Activated CD8-positive, alpha-beta memory T cell treated with anti-CD3 and anti-CD28 coated beads, Interleukin-2, amount 50 U/mL, for 48 hours (primary cell): ENCODE data around the gene ZNF622.

Source experiments
- DNase-seq: peaks from one replicate; pipeline ENCODE4 v3.0.0-alpha.2; 2020

Gene ZNF622, protein sequence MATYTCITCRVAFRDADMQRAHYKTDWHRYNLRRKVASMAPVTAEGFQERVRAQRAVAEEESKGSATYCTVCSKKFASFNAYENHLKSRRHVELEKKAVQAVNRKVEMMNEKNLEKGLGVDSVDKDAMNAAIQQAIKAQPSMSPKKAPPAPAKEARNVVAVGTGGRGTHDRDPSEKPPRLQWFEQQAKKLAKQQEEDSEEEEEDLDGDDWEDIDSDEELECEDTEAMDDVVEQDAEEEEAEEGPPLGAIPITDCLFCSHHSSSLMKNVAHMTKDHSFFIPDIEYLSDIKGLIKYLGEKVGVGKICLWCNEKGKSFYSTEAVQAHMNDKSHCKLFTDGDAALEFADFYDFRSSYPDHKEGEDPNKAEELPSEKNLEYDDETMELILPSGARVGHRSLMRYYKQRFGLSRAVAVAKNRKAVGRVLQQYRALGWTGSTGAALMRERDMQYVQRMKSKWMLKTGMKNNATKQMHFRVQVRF

DNA sequence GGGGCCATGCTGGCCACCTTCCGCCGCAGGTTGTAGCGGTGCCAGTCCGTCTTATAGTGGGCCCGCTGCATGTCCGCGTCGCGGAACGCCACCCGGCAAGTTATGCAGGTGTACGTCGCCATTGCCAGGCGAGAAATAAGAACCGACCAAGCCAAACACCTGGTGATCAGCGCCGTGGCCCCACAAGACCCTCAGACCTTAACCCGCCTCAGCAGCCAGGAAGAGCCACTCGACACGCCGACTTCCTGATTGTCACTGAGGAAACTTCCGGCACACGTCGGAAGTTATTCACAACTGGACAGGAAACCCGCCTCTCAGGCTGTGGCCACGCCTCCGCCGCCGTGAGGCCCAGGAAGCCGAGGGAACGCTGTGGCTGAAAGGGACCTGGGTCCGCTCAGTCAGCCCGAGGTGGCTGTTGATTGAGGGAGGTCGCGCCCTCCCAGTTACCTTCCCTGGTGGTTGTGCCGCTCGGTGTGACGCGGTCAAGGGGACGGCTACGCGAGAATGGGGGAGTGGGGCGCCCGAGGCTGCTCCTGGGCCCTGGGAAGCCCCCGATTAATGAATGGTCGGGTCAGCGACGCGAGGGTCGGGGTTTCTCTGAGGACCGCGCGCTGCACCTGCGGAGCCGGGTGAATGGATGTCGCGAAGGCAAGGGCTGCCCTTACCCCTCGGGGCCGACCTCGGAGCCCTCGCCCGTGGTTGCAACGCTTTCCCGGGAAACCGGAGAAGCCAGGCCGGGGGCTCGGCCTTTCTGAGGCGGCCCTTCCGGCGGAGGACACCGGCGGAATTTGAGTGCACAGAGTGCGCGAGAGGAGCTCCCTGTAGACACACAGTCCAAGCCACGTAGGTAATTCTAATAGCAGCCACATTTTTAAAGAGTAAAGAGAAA is at the start of gene ZNF622:
Gene ZNF622, minus strand, starts transcription at position 257 of the 889 bp plus-strand sequence. Its CDS starts 135 bp downstream, at position 122.
- DNase-seq = peak; percentile 92

DNA sequence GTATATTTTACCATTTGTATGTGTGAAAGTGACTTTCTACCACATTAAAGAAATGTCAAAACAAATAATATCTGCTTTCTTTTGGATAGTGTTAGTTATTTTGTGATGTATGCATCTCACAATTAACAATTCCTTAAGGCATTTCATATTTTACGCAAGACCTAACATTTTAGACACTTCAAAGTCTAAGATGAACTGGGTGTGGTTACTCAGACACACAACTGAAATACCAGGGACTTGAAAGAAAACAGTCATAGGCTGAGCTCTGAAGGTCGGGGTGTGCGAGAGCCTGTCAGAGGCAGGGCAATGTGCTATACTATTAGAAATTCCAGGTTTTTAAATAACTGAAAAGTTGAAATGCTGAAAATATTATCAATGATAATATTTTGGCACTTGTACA is 44.5 kb upstream of the ZNF622 start:
- DNase-seq = no peak

DNA sequence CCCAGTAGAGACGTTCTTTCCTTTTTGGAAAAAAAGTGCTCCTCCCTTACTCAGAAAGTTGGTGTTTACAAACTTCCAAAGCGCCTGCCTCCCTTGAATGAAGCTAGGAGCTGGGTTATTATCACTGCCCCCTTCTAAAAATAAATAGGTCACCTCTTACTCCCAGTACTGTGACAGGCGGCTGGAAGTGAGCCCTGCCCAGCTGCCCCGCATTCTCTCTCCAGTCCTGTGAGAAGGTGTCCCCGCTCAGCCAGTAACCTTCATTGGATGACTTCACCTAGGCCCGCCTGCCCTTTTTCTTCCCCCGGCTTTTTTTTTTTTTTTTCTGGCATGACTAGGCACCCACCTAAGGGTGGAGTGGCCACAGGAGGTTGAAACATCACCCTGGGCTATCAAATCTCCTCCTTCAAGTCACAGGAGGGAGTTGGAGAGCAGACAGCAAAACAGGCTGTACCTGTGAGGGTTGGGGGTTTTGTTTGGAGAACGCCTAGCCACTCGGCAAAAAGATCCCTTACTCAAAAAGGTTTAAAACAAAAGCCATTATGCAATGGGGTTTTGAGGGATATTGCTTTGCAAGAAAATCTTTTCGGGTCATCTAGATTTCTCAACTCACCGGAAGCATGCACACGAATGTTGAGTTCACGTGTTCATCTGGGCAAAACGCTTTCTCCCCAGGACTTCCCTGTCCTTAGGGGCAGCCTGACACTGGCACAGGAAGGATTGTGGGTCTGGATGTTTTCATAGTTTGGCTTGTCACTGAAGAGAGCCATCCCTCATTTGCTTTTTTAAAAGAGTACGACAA is 43.3 kb upstream of the ZNF622 start:
- no peak for DNase-seq

DNA sequence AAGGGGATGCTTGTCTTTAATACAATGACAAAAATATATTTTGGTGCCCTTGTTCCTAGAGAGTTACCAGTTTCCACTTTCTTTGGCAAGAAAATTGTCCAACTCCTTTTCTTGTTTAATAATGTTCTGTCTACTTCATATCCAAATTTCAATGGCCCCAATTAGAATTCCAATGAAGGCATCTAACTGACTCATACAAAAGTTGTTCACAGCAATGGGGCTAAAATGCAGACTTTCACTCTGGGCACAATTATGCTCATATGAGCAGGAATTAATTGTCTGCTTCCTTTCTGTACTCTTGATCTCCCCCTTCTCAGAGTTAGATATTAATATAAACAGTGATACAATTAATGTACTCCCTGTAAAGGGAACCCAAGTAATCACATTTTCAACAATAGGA is 42.1 kb upstream of the ZNF622 start:
- DNase-seq = no peak

DNA sequence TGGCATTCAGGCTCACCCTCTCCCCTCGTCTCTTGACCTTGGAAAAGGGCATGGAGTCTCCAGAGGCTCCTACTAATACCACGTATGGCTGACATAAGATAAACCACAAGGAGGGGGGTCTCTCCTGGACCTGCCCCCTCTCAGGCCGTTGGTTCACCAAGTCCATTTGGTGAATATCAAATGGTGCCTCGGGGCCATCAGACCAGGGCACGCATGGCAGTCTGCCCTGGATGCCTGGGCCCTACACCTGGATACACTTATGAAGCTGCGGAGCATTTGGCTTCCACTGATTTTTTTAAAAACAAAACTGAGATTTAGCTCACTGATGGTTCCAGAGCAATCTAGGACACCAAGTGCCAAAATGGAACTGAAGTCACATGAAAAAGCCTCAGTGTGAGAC is 40.3 kb upstream of the ZNF622 start:
- no peak for DNase-seq

DNA sequence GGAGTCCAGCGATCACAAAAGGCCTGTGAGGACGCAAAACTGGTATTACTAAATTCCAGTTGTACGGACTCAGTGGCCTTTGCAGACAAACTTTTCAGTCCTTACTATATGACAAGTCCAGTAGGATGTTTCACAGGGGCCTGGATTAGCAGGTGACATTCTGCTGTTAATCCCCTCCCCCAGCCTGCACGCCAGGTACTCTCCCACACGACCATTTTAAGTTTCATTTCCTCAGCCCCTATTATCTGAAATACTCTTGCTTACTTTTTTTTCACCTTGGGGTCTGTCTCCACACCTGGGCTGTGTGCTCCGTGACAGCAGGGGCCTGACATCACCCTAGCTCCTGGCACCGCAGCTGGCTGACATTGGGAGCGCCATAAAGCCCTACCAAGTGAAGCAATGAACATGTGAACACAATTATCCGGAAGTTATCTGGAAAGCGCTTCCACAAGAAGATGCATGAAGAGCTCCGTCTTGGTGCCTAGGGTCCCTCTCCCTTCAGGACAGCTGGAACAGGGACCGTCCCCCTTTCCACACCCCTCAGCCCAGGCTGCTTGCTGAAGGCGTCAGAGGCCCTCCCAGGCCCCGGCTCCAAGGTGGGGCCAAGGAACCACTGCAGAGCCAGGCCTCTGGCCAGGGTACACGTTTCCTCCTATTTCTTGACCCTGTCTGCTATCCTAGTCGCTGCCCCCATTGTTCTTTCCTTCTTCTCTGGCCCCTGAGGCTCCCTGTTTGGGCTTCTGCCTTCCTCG is 39.7 kb upstream of the ZNF622 start:
- DNase-seq = no peak

DNA sequence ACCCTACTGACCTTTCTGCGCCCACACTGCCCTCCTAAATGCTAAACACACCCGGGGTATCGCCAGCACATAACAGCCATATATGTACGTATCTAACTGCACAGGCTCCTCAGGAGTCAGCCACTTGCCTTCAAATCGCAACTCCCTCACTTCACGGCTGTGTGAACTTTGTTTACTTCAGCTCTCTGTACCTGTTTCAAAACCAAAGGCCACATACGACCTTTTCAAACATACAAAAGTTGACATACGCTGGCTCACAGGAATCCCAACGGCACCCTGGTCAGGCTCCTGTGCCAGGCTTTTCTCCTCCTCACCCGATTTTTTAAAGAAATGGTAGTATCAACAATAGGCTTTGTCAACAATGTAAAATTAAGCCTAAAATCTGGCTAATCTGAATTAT is 39.0 kb upstream of the ZNF622 start:
- no peak for DNase-seq

DNA sequence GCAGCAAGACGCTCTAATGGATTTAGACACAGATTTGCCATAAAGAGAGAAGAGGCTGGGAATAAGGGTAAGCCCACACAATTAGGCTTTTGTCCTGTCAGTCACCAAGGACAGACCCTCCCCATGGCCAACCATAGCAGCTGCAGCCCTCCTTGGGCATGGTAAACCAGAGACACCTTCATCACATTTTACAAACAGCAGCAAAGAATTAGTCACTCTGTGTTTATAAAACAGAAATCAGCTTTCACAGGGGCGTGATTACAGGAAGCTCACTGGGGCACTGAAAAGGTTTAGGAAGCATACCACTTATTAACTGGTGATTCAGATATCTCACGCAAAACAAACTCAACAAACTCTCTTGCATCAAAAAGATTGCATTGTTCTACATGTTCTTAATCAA is 37.3 kb upstream of the ZNF622 start:
- no peak for DNase-seq

DNA sequence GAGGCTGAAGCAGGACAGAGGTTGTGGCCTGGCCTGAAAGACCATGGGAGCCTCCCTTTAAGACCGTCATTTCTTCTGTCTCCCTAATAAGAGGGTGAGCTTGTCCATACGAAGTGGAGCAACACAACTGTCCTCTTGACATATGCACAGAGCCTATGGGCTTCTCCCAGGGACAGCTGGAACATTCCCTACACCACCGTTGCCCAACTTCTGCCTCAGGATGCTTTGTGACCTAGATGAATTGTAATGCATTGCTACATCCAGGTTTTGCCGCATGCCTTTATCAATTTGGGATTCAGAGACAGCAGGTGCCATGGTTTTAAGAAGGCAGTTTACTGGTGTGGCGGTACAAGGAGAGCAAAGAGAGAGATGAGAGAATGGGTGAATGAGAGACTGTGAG is 34.4 kb upstream of the ZNF622 start:
- no peak for DNase-seq

DNA sequence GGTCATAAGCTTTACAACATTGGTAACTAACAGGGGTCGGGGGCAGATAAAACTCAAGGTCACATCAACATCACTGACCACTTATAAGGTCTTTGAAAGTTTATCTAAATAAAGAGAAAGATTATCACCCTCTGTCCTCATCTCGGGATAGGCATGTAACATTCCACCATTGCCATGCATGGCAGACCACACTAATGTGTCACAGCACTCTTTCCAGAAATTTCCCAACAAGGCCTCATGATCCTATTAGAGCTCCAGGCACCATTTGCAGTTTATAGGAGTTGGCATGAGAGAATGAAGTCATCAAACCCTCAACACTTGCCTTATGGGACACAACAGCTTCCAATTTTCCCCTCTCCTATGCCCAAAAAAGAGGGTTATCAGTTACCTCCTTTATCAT is 31.9 kb upstream of the ZNF622 start:
- no peak for DNase-seq

DNA sequence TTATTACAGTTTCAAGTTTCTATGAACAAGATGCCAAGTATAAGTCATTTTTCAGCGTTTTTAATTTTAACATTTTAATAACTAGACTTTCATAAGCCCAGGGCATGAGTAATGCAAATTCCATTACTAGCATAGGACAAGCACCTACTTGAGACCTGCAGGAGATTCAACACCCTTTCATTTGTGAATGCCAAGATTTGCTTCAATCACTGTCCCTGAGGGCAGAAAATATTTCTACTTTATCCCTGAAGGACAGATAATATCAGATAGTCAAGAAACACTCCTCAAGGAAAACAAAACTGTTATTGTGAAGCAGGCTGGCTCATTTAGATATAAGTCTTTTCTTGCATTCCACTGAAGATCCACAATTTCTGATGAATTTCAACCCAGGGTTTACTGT is 27.7 kb upstream of the ZNF622 start:
- no peak for DNase-seq

DNA sequence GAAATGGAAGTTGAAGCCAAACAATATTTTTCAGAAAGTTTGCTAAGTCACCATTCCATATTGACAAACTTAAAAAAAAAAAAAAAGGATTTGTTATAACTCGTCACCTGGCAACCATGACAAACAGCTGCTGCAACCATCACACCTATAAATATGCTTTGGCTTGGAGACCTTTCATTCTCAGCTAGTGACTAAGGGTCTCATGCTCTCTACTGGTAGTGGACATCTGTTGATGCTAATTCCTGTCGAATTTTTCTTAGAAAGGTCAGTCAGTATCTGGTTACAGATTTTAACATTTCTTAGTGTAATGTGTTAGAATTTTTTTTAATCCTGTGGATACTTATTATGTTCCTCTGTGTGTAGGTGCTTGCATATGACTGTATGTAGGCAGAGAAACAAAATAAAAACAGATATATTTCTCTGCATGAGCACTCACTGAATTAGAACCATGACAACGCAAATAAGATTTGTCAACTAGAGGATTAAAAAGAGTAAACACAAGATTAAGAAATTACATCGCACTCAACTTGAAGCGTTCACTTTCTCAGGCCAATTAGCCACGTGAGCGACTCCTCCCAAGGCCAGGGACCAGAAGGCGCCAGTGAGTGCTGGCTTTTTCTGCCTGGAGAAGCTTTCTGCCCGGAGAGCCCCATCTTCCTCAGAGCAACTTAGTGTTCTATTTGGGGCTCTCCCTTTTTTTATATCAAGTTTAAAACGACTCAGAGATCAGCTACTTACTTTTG is 27.0 kb upstream of the ZNF622 start:
- DNase-seq = no peak

DNA sequence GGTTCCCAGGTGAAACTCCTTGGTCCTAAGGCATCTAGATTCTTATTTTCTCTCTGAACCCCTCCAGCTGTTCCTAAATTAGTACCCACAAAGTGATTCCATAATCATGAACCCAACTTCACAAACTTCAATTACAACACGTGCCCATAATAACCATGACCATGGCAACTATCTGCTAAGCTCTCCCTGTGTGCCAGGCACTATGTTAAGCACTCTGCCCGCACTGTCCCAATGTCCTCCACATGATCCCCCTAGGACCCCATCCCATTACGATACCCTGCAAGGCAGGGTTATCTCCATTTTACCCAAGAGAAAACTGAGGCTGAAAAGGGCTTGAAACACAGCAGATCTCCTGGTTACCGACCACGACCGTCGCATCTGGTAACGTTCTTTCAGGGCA is 25.3 kb upstream of the ZNF622 start:
- DNase-seq = no peak

DNA sequence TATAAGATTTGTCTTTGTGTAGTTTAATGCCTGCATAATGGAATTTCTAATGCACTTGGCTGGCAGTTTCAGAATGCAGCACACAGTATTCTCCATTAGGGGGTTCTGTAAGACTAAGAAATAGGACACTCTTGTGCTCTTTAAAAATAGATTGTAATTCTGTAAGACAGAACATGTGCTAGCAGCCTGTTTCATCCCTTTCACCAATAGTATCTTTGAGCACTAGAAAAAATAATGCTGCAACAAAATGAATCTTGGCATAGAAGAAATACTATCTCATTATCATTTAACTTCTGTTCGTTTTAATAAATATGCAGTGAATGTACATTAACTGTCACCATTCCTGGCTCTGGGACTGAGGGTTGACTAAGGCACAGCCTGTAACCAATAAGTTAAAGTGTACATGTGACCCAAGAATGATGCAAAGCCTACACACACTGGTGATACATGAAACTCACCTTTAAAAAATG is 23.8 kb upstream of the ZNF622 start:
- DNase-seq = no peak

DNA sequence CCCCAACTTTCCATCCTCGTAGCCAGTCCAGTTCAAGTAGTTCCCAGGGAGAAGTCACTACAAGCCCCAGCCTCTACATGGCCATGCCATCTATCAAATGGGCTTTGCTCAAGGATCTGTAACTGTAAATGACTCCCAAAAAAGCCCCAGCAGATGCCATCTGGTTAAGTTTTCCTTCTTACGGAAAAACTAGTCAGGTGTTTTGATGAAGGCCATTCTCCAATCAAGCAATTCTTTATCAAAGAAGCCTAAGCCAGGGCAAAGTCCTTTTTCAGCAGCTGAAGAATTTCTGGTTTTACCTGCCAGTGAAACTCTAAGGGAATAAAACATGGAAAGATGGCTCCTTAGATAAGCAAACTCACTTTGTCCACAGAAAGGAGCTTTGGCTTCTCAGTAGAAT is 21.9 kb upstream of the ZNF622 start:
- DNase-seq = no peak

DNA sequence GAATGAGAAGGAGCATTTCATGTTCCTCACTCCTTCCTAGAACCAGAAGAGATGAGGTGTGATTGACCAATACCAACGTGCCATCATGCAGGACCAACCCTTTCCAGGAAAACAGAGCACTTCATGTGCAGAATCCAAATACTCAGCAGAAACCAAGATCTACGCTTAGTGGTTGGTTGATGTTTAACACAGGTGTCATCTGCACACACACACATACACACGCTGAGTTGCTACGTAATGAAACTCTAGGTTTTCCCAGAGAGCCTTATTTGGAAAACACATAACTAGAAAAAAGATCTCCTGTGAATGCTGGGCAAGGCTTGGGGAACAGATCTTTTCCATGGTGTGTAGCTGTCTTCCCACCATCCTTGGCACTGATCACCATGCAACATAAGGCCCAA is 21.1 kb upstream of the ZNF622 start:
- DNase-seq = no peak

DNA sequence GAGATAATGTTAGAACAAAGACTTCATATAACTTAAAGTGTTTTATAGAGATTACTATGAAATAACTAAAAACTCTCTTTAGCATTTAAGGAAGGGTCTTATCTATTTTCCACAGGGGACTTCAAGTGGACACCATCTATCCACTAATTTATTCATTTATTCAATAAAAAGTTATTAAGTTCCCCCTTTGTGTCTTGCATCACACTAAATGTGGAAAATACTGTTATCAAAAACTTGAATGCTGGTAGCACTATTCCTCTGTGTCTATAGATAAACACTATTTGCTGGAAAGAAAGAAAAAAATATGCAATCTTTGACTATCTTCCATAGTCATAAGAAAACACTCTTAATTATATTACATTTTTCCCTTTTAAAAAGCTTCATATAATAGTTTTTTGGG is 20.1 kb upstream of the ZNF622 start:
- no peak for DNase-seq

DNA sequence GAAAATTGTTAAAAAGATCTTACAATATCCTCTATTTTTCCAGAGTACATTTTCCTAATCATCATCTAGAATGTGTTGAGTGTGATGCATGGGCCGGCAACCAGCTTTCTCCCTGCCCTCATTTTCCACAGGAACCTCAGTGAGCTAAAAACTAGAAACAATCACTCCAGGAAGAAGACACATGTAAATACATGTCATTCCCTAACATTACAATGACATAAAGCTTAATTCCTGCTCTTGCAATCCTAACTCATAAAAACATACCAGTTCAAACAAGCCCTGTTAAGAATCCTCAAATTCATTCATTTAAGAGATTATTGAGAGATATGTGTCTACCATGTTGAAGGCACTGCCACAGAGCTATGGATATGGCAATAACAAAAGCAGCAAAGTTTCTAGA is 18.5 kb upstream of the ZNF622 start:
- DNase-seq = no peak

DNA sequence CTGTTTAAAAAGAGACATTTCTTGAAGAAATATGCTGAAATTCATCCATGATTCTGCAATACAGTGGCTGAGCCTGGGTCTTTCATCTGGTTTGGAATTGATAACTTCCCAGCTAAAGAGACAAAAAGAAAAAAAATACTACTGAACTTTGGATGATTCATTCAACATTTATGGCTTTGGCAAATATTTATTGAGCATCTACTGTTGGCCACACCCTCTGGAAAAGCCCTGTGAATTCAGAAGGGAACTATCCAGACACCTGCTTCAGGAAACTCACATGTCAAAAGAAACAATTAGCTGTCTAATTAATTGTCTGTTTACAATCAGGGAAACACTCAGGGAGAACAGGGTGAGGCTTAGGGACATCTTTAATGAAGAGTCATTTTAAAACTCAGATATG is 17.8 kb upstream of the ZNF622 start:
- no peak for DNase-seq

DNA sequence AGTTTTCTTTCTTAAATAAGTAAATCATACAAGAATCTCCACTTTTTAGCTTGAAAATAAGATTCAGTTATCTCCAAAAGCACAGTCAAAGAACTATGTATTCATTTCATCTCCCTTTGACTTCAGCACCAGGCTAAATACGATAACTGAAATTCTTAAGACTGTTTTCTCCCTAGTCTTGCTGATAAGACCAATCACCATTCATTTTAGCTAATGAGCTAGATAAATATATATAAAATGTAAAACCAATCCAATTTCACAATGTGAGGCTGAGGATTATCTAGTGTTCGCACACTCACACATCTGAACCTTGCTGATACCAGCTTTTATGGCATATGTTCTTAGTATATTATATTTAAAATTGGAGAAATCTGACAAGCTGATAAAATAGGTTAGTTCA is 17.3 kb upstream of the ZNF622 start:
- no peak for DNase-seq

DNA sequence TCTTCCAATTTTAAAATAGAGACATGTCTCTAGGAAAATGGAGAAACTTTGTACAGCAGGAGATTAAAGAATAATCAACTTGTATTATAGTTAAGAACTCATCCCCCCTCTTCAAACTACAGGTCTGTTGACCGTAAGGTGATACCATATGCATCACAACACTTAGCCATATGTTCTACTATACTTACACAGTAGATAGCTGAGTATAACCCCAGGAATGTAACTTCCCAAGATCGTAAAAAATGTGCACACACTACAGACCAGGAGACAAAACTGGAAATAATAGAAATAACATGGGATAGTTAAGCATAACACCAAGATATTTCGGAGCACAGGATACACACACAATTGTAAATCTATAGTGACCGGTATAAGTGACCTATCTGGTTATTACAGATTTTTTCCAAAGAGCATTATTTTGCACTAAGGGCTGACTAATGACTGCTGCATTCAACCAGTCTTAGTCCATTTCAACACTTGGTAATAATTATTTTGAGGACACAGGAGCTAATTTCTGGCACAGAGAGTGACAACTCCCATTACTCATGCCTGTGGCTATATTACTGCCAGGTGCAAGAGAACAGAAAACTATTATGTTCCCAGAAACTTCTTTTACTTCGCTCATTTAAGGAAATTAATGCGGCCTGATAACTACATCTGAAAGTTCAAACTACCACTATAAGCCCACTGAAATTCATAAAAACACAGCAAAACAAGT is 15.4 kb upstream of the ZNF622 start:
- no peak for DNase-seq
